ENCODE data around the gene DOK3.

Gene DOK3

GRCh38 chr5:177509381-177509951 lies at the start of gene DOK3:
DOK3 (minus strand) TSS chr5:177509826; CDS start chr5:177509540, 286 bp downstream.
- DNase-seq: no peak

GRCh38 chr5:177557796-177558195 lies 48.2 kb upstream of the DOK3 start:
- DNase-seq: no peak

GRCh38 chr5:177557041-177557647 lies 47.5 kb upstream of the DOK3 start:
- DNase-seq: no peak

GRCh38 chr5:177555665-177556064 lies 46.0 kb upstream of the DOK3 start:
- no peak for DNase-seq

- DNase-seq: no peak
Measured at GRCh38 chr5:177555228-177555627, 45.6 kb upstream of the DOK3 start.

- peak; percentile 97 for DNase-seq
Measured at GRCh38 chr5:177554474-177555111, 45.0 kb upstream of the DOK3 start, which contains the start of gene FAM193B. FAM193B (minus strand) TSS chr5:177554563; CDS start chr5:177554458, 105 bp downstream.

GRCh38 chr5:177553671-177554429 lies 44.2 kb upstream of the DOK3 start:
- DNase-seq: peak; percentile 63

GRCh38 chr5:177552839-177553455 lies 43.3 kb upstream of the DOK3 start:
- DNase-seq: no peak

GRCh38 chr5:177550122-177550521 lies 40.5 kb upstream of the DOK3 start:
- DNase-seq: no peak

GRCh38 chr5:177548495-177548894 lies 38.9 kb upstream of the DOK3 start:
- no peak for DNase-seq

GRCh38 chr5:177547736-177548135 lies 38.1 kb upstream of the DOK3 start:
- DNase-seq: no peak

GRCh38 chr5:177546258-177546741 lies 36.7 kb upstream of the DOK3 start:
- DNase-seq: peak; percentile 92

GRCh38 chr5:177545487-177546257 lies 36.0 kb upstream of the DOK3 start:
- DNase-seq: no peak

GRCh38 chr5:177542816-177543465 lies 33.3 kb upstream of the DOK3 start:
- DNase-seq: no peak

- DNase-seq: no peak
Measured at GRCh38 chr5:177540438-177540837, 30.8 kb upstream of the DOK3 start.

- DNase-seq: no peak
Measured at GRCh38 chr5:177539411-177539810, 29.8 kb upstream of the DOK3 start.

- DNase-seq: no peak
Measured at GRCh38 chr5:177538876-177539275, 29.2 kb upstream of the DOK3 start.

- DNase-seq: peak; percentile 75
Measured at GRCh38 chr5:177537389-177538361, 28.0 kb upstream of the DOK3 start.

GRCh38 chr5:177536386-177536785 lies 26.8 kb upstream of the DOK3 start:
- no peak for DNase-seq

- DNase-seq: no peak
Measured at GRCh38 chr5:177535125-177535524, 25.5 kb upstream of the DOK3 start.
